Brain microvascular endothelial cell (primary cell): ENCODE data around the gene PAK1IP1.

ENCODE experiments used
- DNase-seq: peaks from one replicate; pipeline ENCODE4 v3.0.0-alpha.2; 2020
- H3K27ac ChIP-seq: fragments of 250-450 bp; sonication (Bioruptor Pico); 2 replicates; pipeline ENCODE4 v1.5.1; 2020; ENCODE audit warnings: mild to moderate bottlenecking, moderate library complexity
- H3K27me3 ChIP-seq: fragments of 250-450 bp; sonication (Bioruptor Pico); replicated peaks from 2 replicates; pipeline ENCODE4 v1.5.1; 2020; ENCODE audit warnings: mild to moderate bottlenecking
- H3K36me3 ChIP-seq: fragments of 250-450 bp; sonication (Bioruptor Pico); replicated peaks from 2 replicates; pipeline ENCODE4 v1.5.1; 2020; ENCODE audit warnings: mild to moderate bottlenecking
- H3K4me3 ChIP-seq: 2 replicates; pipeline ENCODE4 v1.5.1; 2011; ENCODE audit warnings: low read depth, mild to moderate bottlenecking, control low read depth, low read length, moderate library complexity
- CTCF ChIP-seq: IDR thresholded peaks from 2 replicates; pipeline ENCODE4 v1.5.1; 2011; ENCODE audit warnings: low read depth, mild to moderate bottlenecking, moderate library complexity, low read length, control low read depth, inconsistent platforms; ENCODE audit errors: missing control alignments
- in situ Hi-C: cut with HindIII; loops from 2 replicates; pipeline ENCODE4 v1.10.0; 2017; ENCODE audit warnings: low sequenced_read_pairs, low pct_ligation_motif_present

Gene PAK1IP1

GRCh38 chr6:10681795-10682194 lies 13.0 kb upstream of the PAK1IP1 start:
- Histone ChIP-seq H3K27ac (no peak overlapping the region), H3K36me3 (no peaks in the 10 kb centered on the region), H3K27me3 (no peaks in the 10 kb centered on the region), H3K4me3 (no peak overlapping the region)
- DNase-seq = no peak
- TF ChIP-seq CTCF = no peak
- in situ Hi-C loops = no loop called here

GRCh38 chr6:10682355-10682988 lies 12.3 kb upstream of the PAK1IP1 start:
- Histone ChIP-seq H3K27ac (no peak overlapping the region), H3K4me3 (no peak overlapping the region), H3K36me3 (no peaks in the 10 kb centered on the region), H3K27me3 (no peaks in the 10 kb centered on the region)
- no peak for DNase-seq
- in situ Hi-C loops = no loop called here
- no peak for TF ChIP-seq CTCF

GRCh38 chr6:10684618-10685017 lies 10.2 kb upstream of the PAK1IP1 start:
- no peaks in the 10 kb centered on the region for H3K27me3 ChIP-seq

GRCh38 chr6:10685092-10685915 lies 9.5 kb upstream of the PAK1IP1 start:
- Histone ChIP-seq H3K27ac (no peak overlapping the region), H3K4me3 (no peak overlapping the region), H3K36me3 (no peaks in the 10 kb centered on the region), H3K27me3 (no peaks in the 10 kb centered on the region)
- in situ Hi-C loops = no loop called here
- no peak for TF ChIP-seq CTCF
- DNase-seq = no peak

More at GRCh38 chr6:10684618-10685017, 10.2 kb upstream of the PAK1IP1 start:
- H3K4me3 ChIP-seq = no peak overlapping the region
- no peak overlapping the region for H3K27ac ChIP-seq
- H3K36me3 ChIP-seq = no peaks in the 10 kb centered on the region
- DNase-seq = no peak
- TF ChIP-seq CTCF = no peak
- in situ Hi-C loops = no loop called here

GRCh38 chr6:10686901-10687300 lies 7.9 kb upstream of the PAK1IP1 start:
- no peak for TF ChIP-seq CTCF
- Histone ChIP-seq H3K36me3 (no peaks in the 10 kb centered on the region), H3K4me3 (no peak overlapping the region), H3K27me3 (no peaks in the 10 kb centered on the region), H3K27ac (no peak overlapping the region)
- in situ Hi-C loops = no loop called here
- no peak for DNase-seq

GRCh38 chr6:10687582-10687981 lies 7.2 kb upstream of the PAK1IP1 start:
- Histone ChIP-seq H3K27me3 (no peaks in the 10 kb centered on the region), H3K4me3 (no peak overlapping the region), H3K36me3 (no peaks in the 10 kb centered on the region), H3K27ac (no peak overlapping the region)
- TF ChIP-seq CTCF = no peak
- in situ Hi-C loops = no loop called here
- no peak for DNase-seq
